Panc1 (cell line): ENCODE results near the gene NPRL2. TPM values are rescaled to one million over a fixed set of nuclear protein-coding genes. Genes with fewer than 3 reads are reported as not detected.

ENCODE experiments used
- ATAC-seq: fragments of 200-7000 bp; cut with Tn5 transposase; 2 replicates; pipeline ENCODE4 v1.9.1; 2020; ENCODE audit warnings: mild to moderate bottlenecking, moderate library complexity
- BruUV-seq: library from RNA; stranded (reverse); fragments of 400-500 nt; replicated peaks from 2 replicates; lab custom pipeline; 2021; lab: Mats Ljungman, UMichigan
- CTCF ChIA-PET: fragments of 300-600 bp; sonication (Branson Sonifier 250); formaldehyde crosslinking; loops from one replicate; lab custom pipeline; 2022; ENCODE audit warnings: antibody characterized with exemption; lab: Charles Lee
- POLR2A ChIA-PET: fragments of 300-600 bp; sonication (Branson Sonifier 250); formaldehyde crosslinking; loops from one replicate; lab custom pipeline; 2022; ENCODE audit warnings: antibody characterized with exemption; lab: Charles Lee
- DNase-seq: peaks from one replicate; pipeline ENCODE4 v3.0.0-alpha.2; 2010; ENCODE audit warnings: low read depth, low spot score
- H3K27ac ChIP-seq: 2 replicates; pipeline ENCODE4 v1.5.1; 2011; ENCODE audit warnings: mild to moderate bottlenecking, low read length, inconsistent platforms
- H3K27me3 ChIP-seq: fragments of 200-500 bp; sonication (Bioruptor generic); 2 replicates; pipeline ENCODE4 v1.6.0; 2014; ENCODE audit warnings: low read length, inconsistent platforms; ENCODE audit not compliant: control insufficient read depth, insufficient read depth
- H3K36me3 ChIP-seq: fragments of 200-500 bp; sonication (Bioruptor generic); 2 replicates; pipeline ENCODE4 v1.5.1; 2014; ENCODE audit warnings: inconsistent platforms, mild to moderate bottlenecking, low read length, moderate library complexity; ENCODE audit not compliant: control insufficient read depth, insufficient read depth
- H3K4me1 ChIP-seq: 2 replicates; pipeline ENCODE4 v1.5.1; 2011; ENCODE audit warnings: inconsistent platforms, mild to moderate bottlenecking, low read length, moderate library complexity; ENCODE audit not compliant: control insufficient read depth, insufficient read depth
- H3K4me3 ChIP-seq, 2 experiments: 2 replicates each; pipeline ENCODE4 v1.5.1; 2011 to 2012; ENCODE audit warnings: low read depth in 2 of 2, low read length in 2 of 2, mild to moderate bottlenecking in 2 of 2, inconsistent platforms in 1 of 2, moderate library complexity in 1 of 2
- H3K9me3 ChIP-seq: fragments of 200-500 bp; sonication (Bioruptor generic); 2 replicates; pipeline ENCODE4 v1.5.1; 2014; ENCODE audit warnings: low read depth, mild to moderate bottlenecking, inconsistent platforms, low read length, moderate library complexity; ENCODE audit not compliant: control insufficient read depth, insufficient read depth
- CTCF ChIP-seq: fragments of 450-650 bp; IDR thresholded peaks from 2 replicates; pipeline ENCODE4 v1.5.1; 2017; ENCODE audit warnings: mild to moderate bottlenecking
- POLR2AphosphoS5 ChIP-seq: IDR thresholded peaks from 2 replicates; pipeline ENCODE4 v1.6.1; 2012; ENCODE audit warnings: mild to moderate bottlenecking, low read depth, low read length, moderate library complexity
- SIN3A ChIP-seq: IDR thresholded peaks from 2 replicates; pipeline ENCODE4 v1.6.1; 2012; ENCODE audit warnings: low read depth, mild to moderate bottlenecking, low read length, moderate library complexity, borderline replicate concordance; ENCODE audit not compliant: insufficient read depth
- TCF7L2 ChIP-seq: IDR thresholded peaks from 2 replicates; pipeline ENCODE4 v1.6.1; 2011; ENCODE audit warnings: mild to moderate bottlenecking, low read depth, low read length, inconsistent platforms
- in situ Hi-C: cut with HindIII; loops from 2 replicates; pipeline ENCODE4 v1.10.0; 2016; ENCODE audit warnings: low sequenced_read_pairs, low pct_unique_long_range_greater_than_20kb
- intact Hi-C: fragments of 100-400 bp; cut with micrococcal nuclease; formaldehyde crosslinking; loops from one replicate; pipeline ENCODE4 v1.10.0; 2022; ENCODE audit not compliant: unreplicated experiment
- total RNA-seq: library from RNA; stranded (reverse); gene quantifications from one replicate; pipeline ENCODE4 v1.2.1, GENCODE V29; 2021; ENCODE audit not compliant: unreplicated experiment
- TF ChIP-seq, protein P1 (sequence below), 2 experiments: IDR thresholded peaks; 2 replicates each; pipeline ENCODE4 v1.6.1; 2011 to 2012; ENCODE audit warnings: low read depth in 2 of 2, control low read depth in 1 of 2, low read length in 1 of 2, mild to moderate bottlenecking in 1 of 2, moderate library complexity in 1 of 2; ENCODE audit not compliant: insufficient read depth in 1 of 2

The NPRL2 gene
- total RNA-seq, 1 experiment from 2014 or later, result 14.6 TPM

DNA sequence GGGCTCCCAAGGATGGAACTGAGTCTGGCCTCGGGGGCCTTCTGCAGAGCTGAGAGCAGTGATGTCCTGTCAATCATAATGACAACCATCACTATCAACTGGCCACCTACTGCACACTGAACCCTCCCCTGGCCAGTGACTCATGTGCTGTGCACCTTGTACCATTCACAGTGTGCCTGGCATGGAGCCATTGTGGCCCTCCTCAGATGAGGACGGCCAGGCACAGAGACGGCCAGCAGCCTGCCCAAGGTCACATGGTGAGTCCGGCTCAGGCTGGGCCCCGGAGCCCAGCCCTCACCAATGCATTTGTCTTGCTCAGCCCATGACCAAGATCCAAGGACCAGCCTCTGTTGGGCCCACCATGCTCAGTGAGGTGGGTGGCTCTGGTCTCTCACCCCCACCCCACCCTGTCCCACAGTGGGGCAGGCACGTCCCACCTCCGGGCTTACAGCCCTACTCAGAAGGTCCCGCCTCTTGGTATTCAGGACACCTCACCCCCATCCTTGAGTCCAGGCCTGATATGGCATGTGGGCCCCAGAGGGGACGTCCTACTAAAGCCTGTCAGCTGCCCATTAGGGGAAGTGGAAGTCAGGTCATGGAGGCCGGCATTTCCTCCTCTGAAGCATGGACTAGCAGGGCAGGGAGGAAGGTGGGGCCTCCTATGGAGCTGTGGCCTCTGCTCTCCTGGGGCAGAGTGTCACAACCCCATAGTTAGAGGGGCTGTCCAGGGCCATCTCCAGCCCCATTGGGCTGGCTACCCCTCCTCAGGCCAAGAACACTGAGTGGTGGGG, 44.7 kb upstream of the NPRL2 start:
- no peak for TF ChIP-seq SIN3A
- TF ChIP-seq POLR2AphosphoS5, result no peak
- TF ChIP-seq TCF7L2, result no peak
- TF ChIP-seq CTCF, result no peak
- TF ChIP-seq, protein P1, sequence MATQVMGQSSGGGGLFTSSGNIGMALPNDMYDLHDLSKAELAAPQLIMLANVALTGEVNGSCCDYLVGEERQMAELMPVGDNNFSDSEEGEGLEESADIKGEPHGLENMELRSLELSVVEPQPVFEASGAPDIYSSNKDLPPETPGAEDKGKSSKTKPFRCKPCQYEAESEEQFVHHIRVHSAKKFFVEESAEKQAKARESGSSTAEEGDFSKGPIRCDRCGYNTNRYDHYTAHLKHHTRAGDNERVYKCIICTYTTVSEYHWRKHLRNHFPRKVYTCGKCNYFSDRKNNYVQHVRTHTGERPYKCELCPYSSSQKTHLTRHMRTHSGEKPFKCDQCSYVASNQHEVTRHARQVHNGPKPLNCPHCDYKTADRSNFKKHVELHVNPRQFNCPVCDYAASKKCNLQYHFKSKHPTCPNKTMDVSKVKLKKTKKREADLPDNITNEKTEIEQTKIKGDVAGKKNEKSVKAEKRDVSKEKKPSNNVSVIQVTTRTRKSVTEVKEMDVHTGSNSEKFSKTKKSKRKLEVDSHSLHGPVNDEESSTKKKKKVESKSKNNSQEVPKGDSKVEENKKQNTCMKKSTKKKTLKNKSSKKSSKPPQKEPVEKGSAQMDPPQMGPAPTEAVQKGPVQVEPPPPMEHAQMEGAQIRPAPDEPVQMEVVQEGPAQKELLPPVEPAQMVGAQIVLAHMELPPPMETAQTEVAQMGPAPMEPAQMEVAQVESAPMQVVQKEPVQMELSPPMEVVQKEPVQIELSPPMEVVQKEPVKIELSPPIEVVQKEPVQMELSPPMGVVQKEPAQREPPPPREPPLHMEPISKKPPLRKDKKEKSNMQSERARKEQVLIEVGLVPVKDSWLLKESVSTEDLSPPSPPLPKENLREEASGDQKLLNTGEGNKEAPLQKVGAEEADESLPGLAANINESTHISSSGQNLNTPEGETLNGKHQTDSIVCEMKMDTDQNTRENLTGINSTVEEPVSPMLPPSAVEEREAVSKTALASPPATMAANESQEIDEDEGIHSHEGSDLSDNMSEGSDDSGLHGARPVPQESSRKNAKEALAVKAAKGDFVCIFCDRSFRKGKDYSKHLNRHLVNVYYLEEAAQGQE (IDR thresholded peaks at IDR 0.05; ENCODE audit: insufficient read depth in 1 of 2, low read depth in 2 of 2, low read length in 1 of 2), result no peak
- Histone ChIP-seq H3K36me3 (no peaks in the 10 kb centered on the region), H3K4me3 (no peak overlapping the region), H3K4me1 (no peaks in the 10 kb centered on the region), H3K9me3 (no peaks in the 10 kb centered on the region), H3K27ac (no peak overlapping the region), H3K27me3 (no peaks in the 10 kb centered on the region)
- DNase-seq (no peak), ATAC-seq (no peak)
- ChIA-PET POLR2A (no interaction called here), CTCF (no interaction called here)
- in situ Hi-C loops, result no loop called here
- intact Hi-C loops, result no loop called here
- BruUV-seq, result no TSS peak

GRCh38 chr3:50393061-50393460, 42.5 kb upstream of the NPRL2 start:
- intact Hi-C loops (no loop called here), in situ Hi-C loops (no loop called here)
- DNase-seq (no peak), ATAC-seq (no peak)
- TF ChIP-seq POLR2AphosphoS5 (no peak), TCF7L2 (no peak), CTCF (no peak), SIN3A (no peak)
- TF ChIP-seq, protein P1 (IDR thresholded peaks at IDR 0.05; ENCODE audit: insufficient read depth in 1 of 2, low read depth in 2 of 2, low read length in 1 of 2), result no peak
- Histone ChIP-seq H3K27ac (no peak overlapping the region), H3K4me1 (no peaks in the 10 kb centered on the region), H3K27me3 (no peaks in the 10 kb centered on the region), H3K9me3 (no peaks in the 10 kb centered on the region), H3K36me3 (no peaks in the 10 kb centered on the region), H3K4me3 (no peak overlapping the region)
- BruUV-seq, result no TSS peak
- ChIA-PET CTCF (no interaction called here), POLR2A (no interaction called here)
